Ishikawa (cell line): ENCODE data around the gene SANBR.

Source experiments
- CEBPB ChIP-seq: IDR thresholded peaks from 2 replicates; pipeline ENCODE4 v1.6.1; 2012
- CREB1 ChIP-seq: IDR thresholded peaks from 2 replicates; pipeline ENCODE4 v1.6.1; 2012; ENCODE audit warnings: low read depth
- EGR1 ChIP-seq: IDR thresholded peaks from 2 replicates; pipeline ENCODE4 v1.6.1; 2012
- EP300 ChIP-seq: IDR thresholded peaks from 2 replicates; pipeline ENCODE4 v1.6.1; 2012; ENCODE audit warnings: borderline replicate concordance
- FOXM1 ChIP-seq: IDR thresholded peaks from 2 replicates; pipeline ENCODE4 v1.6.1; 2012; ENCODE audit warnings: low read depth, borderline replicate concordance
- MAX ChIP-seq: IDR thresholded peaks from 2 replicates; pipeline ENCODE4 v1.6.1; 2012
- NFIC ChIP-seq: IDR thresholded peaks from 2 replicates; pipeline ENCODE4 v1.6.1; 2012
- RAD21 ChIP-seq: IDR thresholded peaks from 2 replicates; pipeline ENCODE4 v1.6.1; 2012; ENCODE audit warnings: low read depth
- TAF1 ChIP-seq: IDR thresholded peaks from 2 replicates; pipeline ENCODE4 v1.6.1; 2012; ENCODE audit warnings: low read depth, mild to moderate bottlenecking
- TCF12 ChIP-seq: IDR thresholded peaks from 2 replicates; pipeline ENCODE4 v1.6.1; 2012; ENCODE audit warnings: low read depth
- TEAD4 ChIP-seq: IDR thresholded peaks from 2 replicates; pipeline ENCODE4 v1.6.1; 2012
- YY1 ChIP-seq: IDR thresholded peaks from 2 replicates; pipeline ENCODE4 v1.6.1; 2012; ENCODE audit warnings: low read depth
- ZBTB7A ChIP-seq: IDR thresholded peaks from 2 replicates; pipeline ENCODE4 v1.6.1; 2012; ENCODE audit warnings: low read depth
- TF ChIP-seq, protein P1 (sequence below): IDR thresholded peaks from 2 replicates; pipeline ENCODE4 v1.6.1; 2012; ENCODE audit warnings: low read depth, mild to moderate bottlenecking
- TF ChIP-seq, protein P2 (sequence below): IDR thresholded peaks from 2 replicates; pipeline ENCODE4 v1.6.1; 2012

SANBR gene

GRCh38 chr2:61023670-61024069 is 42.0 kb upstream of the SANBR start:
- no peak for TF ChIP-seq EP300
- TF ChIP-seq CEBPB = peak; percentile 45; the same call in 1 of the 2 replicates

- TF ChIP-seq RAD21 = no peak
- no peak for TF ChIP-seq TAF1
- TF ChIP-seq CREB1 = no peak
- TF ChIP-seq TCF12 = no peak
- TF ChIP-seq FOXM1 = no peak
- no peak for TF ChIP-seq EGR1
- TF ChIP-seq, protein P1, sequence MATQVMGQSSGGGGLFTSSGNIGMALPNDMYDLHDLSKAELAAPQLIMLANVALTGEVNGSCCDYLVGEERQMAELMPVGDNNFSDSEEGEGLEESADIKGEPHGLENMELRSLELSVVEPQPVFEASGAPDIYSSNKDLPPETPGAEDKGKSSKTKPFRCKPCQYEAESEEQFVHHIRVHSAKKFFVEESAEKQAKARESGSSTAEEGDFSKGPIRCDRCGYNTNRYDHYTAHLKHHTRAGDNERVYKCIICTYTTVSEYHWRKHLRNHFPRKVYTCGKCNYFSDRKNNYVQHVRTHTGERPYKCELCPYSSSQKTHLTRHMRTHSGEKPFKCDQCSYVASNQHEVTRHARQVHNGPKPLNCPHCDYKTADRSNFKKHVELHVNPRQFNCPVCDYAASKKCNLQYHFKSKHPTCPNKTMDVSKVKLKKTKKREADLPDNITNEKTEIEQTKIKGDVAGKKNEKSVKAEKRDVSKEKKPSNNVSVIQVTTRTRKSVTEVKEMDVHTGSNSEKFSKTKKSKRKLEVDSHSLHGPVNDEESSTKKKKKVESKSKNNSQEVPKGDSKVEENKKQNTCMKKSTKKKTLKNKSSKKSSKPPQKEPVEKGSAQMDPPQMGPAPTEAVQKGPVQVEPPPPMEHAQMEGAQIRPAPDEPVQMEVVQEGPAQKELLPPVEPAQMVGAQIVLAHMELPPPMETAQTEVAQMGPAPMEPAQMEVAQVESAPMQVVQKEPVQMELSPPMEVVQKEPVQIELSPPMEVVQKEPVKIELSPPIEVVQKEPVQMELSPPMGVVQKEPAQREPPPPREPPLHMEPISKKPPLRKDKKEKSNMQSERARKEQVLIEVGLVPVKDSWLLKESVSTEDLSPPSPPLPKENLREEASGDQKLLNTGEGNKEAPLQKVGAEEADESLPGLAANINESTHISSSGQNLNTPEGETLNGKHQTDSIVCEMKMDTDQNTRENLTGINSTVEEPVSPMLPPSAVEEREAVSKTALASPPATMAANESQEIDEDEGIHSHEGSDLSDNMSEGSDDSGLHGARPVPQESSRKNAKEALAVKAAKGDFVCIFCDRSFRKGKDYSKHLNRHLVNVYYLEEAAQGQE = no peak
- no peak for TF ChIP-seq NFIC
- no peak for TF ChIP-seq CEBPB
- TF ChIP-seq EP300 = no peak
- TF ChIP-seq MAX = no peak
- TF ChIP-seq, protein P2, sequence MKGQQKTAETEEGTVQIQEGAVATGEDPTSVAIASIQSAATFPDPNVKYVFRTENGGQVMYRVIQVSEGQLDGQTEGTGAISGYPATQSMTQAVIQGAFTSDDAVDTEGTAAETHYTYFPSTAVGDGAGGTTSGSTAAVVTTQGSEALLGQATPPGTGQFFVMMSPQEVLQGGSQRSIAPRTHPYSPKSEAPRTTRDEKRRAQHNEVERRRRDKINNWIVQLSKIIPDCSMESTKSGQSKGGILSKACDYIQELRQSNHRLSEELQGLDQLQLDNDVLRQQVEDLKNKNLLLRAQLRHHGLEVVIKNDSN = no peak
- no peak for TF ChIP-seq ZBTB7A
- TF ChIP-seq YY1 = no peak
- no peak for TF ChIP-seq TEAD4
Observed at GRCh38 chr2:61029533-61029932, 36.1 kb upstream of the SANBR start.

GRCh38 chr2:61042807-61043206 is 22.9 kb upstream of the SANBR start:
- TF ChIP-seq FOXM1 = no peak
- no peak for TF ChIP-seq RAD21
- no peak for TF ChIP-seq MAX
- TF ChIP-seq CREB1 = no peak
- no peak for TF ChIP-seq ZBTB7A
- no peak for TF ChIP-seq TEAD4
- TF ChIP-seq, protein P2 = no peak

GRCh38 chr2:61044636-61045035 is 21.0 kb upstream of the SANBR start:
- TF ChIP-seq TAF1 (no peak), YY1 (no peak), FOXM1 (no peak), CEBPB (no peak), EGR1 (no peak), EP300 (no peak), MAX (no peak), TCF12 (no peak), CREB1 (no peak), RAD21 (no peak), TEAD4 (no peak), NFIC (no peak), ZBTB7A (no peak)
- TF ChIP-seq, protein P2 = no peak
- TF ChIP-seq, protein P1 = no peak

- TF ChIP-seq FOXM1 (no peak), RAD21 (no peak), YY1 (no peak), TAF1 (no peak), TCF12 (no peak), TEAD4 (no peak), CEBPB (no peak), EGR1 (no peak), MAX (no peak), NFIC (no peak), ZBTB7A (no peak), CREB1 (no peak), EP300 (no peak)
- TF ChIP-seq, protein P1 = no peak
- TF ChIP-seq, protein P2 = no peak
Observed at GRCh38 chr2:61045226-61045625, 20.4 kb upstream of the SANBR start.
